HG03558 (cell line): ENCODE results near the gene TRABD2B.

ENCODE experiments used
- ATAC-seq: cut with Tn5 transposase; IDR thresholded peaks from one replicate; pipeline ENCODE4 v1.9.1; 2021; ENCODE audit warnings: moderate number of reproducible peaks; ENCODE audit not compliant: unreplicated experiment; ENCODE audit errors: extremely low read depth

Gene TRABD2B

DNA sequence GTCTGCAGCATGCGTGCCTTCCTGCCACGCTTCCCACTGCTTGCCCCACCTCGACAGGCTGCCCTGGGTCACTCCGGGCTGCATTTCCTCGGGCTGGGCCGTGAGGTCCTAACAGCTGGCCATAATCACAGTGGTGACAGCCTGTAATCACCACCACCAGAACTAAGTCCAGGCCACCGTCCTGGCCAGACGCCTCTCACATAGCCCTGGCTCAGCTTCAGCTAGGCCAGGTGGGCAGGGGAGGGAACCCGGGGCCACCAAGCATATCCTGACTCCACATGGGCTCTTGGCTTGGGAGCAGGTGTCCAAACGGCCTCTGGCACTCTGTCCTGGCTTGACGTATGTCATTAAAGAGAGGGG, 229.5 kb downstream of the TRABD2B start:
- no peak for ATAC-seq

GRCh38 chr1:47766832-47767740, 230.1 kb downstream of the TRABD2B start:
- no peak for ATAC-seq

DNA sequence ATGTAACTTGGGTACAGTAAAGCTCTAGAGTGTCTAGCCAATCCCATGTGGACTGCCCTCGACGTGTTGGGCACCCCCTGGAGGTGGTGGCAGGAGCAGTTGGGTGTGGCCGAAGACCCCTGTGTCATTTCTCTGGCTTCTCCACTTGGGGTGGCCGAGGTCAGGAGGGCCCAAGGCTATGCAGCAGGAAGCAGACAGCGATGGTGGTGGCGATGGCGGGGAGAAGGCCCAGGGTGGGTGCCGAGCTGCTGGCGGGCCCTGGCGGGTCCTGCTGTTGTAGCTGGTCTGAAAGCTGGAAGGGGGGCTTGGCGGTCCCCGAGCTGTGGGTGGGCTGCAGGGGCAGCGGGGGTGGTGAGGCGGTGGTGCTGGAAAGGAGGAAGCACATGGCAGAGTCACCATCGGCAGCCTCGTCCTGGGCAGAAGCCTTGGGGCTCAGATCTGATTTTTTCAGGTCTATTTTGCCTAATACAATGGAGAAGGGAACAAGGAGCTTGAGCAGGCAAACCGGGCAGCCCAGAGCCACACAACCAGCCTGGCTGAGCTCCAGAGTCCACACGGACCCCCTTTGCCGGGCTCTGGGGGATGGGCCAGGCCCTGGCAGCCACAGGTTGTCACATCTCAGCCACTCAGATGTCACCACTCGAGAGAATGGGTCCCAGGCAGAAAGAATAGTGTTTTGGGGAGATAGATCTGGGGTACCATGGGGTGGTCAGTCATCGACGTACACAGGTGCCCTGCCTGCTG, 231.3 kb downstream of the TRABD2B start:
- ATAC-seq = no peak

- no peak for ATAC-seq
These were observed 231.9 kb downstream of the TRABD2B start for GRCh38 chr1:47765236-47765635.

GRCh38 chr1:47764461-47765046, 232.6 kb downstream of the TRABD2B start:
- no peak for ATAC-seq

DNA sequence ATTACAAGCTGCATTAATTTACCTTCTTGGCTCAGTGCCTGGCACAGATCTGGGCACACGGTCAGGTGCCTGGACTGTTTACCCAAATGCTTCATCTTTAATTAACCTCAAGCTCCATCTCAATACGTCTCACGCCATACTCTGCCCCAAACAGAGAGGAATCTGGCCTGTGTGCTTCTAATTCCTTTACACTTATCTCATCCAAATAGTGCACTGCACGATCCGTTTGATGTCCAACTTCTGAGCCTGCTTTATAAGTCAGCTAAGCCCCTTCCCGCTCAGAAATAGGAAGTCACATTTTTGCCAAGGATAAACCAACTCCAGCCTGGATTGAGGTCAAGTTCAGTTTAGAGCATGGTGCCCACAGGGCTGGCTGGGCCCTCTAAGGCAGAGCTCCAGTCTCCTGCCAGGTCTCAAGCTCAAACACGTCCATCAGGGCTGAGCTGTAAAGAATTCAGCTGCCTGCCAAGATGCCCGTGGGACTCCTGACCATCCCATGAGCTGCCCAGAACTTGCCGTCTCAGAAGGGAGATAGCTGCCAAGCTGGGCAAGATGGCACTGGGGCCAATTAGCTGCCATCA, 233.5 kb downstream of the TRABD2B start:
- no peak for ATAC-seq

- ATAC-seq = no peak
These were observed 235.2 kb downstream of the TRABD2B start for GRCh38 chr1:47761974-47762373.

- no peak for ATAC-seq
These were observed 235.8 kb downstream of the TRABD2B start for GRCh38 chr1:47761201-47761930.

- no peak for ATAC-seq
These were observed 237.1 kb downstream of the TRABD2B start for GRCh38 chr1:47759936-47760629.

DNA sequence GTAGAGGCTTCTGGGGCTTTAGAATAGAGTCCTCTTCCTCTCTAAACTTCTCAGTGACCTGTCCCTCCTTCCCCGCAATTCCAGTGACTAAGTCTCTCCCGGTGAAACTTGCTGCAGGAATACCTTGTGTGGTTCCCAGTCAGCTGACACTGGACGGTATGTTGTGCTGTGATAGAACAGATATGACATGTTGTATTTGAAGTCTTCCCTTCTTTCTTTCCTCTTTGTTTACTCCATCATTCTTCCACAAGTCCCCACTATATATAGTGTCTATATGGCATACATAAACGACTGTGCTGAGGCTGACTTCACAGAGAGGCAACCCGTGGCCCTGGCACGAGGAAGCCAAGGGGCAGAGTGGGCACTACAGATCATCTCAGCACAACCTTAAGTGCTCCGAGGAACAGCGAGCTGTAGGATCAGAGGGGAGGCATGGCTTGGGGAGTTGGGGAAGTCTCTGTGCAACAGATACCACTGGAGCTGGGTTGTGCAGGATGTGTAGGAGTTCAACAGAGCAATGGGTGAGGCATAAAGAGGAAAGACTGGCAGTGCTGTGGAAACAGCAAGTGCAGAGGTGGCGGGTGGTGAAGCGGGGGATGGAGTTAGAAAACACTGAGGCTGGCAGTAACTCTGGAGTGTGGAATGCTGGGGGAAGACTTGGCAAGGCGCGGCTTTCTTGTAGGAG, 237.8 kb downstream of the TRABD2B start:
- ATAC-seq = no peak

DNA sequence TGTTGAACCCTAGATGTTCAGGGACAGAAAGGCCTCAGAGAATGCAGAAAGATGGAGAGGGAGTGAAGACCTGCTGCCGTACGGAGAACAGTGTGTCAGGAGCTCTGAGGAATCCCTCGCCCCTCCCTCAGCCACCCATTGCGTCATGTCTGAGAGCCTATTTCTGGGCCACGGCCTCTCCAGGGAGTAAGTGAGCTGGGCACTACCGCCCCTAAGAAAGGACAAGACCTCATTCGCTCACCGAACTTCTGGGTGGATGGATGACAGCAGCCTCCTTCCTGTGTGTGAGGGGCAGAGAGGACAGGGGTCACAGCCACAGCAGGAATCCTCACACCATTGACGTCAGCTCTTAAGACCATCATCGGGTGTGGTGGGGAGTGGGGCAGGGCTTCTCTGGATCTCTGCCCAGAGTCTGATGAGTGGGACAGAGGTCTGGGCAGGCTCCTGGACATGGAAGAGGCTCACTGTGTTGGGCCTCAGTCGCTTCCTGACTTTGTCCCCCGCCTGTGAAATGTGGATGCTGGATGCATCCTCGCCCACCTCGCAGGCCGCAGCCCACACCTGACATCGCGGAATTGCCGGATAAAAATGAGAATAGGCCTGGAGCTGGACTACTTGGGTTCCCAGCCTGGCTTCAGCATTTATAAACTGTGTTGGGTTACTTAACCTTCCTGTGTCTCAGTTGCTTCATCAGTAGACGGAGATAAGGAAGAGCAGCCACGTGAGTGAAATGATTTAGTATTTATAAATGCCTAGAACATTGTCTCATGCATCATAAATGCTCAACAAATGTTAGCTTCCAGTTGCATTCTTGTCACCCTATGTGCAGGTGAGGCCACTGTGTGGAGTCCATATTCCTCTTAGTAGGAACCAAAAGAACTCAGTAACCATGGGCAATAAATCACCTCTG, 238.6 kb downstream of the TRABD2B start:
- no peak for ATAC-seq

DNA sequence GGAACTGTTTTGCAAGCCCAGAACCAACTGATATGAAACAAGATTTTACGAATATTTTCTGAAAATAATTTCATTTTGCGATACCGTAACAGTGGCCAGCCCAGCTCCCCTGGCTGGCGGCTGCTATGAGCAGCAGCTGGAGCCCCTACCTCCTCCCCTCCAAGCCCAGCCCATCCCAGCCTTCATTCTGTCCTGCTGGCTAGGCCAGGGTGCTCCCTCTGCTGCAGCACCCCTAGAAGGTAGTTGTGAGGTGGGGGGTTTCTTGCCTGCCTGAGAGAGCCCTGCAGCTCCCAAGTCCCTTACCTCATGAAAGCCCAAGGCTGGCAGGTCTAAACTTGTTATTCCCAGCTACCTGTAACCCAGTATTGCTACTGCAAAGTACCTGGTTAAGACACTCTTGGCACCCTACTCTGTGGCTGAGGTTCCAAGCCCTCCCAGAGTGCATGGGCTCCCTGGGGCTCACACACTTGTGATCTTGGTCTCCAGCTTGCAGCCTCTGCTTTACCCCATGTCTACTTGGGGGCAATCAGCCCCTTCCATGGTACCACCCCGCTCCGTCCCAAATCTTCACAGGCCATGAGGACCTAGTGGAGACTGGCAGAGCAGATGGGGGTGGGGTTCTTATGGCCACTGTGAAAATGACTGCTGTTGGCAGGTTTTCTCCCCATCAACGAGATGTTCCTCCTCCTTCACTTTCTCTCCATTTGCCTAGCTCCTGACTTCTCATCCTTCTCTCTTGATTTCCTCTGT, 239.8 kb downstream of the TRABD2B start:
- ATAC-seq = no peak

- no peak for ATAC-seq
These were observed 240.8 kb downstream of the TRABD2B start for GRCh38 chr1:47756411-47756810.

GRCh38 chr1:47756006-47756405, 241.2 kb downstream of the TRABD2B start:
- no peak for ATAC-seq

DNA sequence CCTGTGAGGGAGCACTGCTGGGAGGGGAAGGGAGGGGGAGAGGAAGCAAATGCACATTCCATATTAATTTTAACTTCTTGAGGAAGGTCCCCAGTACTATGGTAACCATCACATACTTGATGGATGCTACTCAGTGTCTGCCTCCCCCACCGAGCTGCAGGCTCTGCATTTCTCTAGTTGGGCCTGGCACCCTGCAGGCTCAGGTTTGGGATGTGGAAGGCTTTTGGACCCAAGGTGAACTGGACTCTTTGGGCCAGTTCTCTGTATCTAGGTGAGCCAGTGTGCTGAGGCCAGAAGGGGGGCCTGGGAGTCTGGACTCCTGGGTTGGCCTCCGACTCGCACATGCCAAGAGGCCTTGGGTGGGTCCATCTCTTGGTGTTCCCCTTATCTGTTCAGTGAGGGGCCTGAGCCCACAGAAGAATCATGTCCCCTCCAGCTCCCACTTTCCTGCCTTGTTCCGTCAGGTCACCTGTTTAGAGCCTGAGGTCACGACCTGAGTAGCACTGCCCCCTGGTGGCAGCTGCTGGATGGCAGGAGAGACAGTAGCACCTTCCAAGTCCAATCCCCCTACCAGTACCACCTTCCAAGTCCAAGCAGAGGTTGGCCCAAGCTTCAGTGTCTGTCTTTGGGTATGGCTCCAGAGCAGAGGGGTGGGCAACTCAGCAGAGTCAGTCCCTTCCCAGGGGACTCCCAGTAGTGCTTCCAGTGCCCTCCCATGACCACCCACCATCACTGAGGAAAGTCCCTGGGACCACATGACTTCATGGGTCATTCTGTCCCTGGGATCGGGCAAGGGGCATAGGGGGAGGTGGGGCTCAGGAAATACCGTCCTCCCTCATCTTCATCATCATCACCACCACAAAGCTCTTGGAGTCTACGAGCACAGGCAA, 241.8 kb downstream of the TRABD2B start:
- no peak for ATAC-seq

DNA sequence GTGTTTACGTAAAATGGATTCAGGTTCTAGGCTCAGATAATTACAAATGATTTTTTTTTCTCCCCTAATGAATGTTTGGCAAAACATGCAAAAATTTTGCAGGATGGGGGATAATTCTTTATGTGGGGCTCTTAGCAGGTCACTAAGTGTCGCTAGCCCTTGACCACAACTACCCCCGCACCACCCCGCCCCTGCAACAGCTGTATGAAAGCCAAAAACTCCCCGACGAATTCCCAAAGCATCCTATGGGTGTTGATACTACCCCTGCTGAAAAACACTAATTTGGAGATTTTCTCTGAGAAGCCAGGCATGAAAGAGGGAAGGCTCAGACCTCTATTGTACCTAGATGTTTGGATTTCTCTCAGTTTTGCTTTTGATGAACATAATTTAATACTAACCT, 243.0 kb downstream of the TRABD2B start:
- no peak for ATAC-seq
